Cerebellar cortex (tissue), 1 donor: Measurements from ENCODE around the gene NUP214.
"Not testable (repeated sequence)": the region's sequence is repeated elsewhere in the genome, so short reads cannot be mapped to it uniquely, and the experiment has no call there.

ENCODE experiments used
- DNase-seq: peaks from one replicate; pipeline ENCODE4 v3.0.0-alpha.2; 2015; ENCODE audit warnings: low spot score

NUP214 gene

GRCh38 chr9:131096269-131097125 lies 28.9 kb upstream of the NUP214 start, which contains the start of gene AIF1L:
Gene AIF1L, plus strand, starts transcription at chr9:131096531. Its CDS starts 99 bp downstream, at chr9:131096630.
- no peak for DNase-seq

- DNase-seq: no peak
Measured at GRCh38 chr9:131097126-131097947, 28.0 kb upstream of the NUP214 start.

GRCh38 chr9:131097948-131098278 lies 27.5 kb upstream of the NUP214 start:
- no peak for DNase-seq

- DNase-seq: no peak
Measured at GRCh38 chr9:131098391-131099101, 26.8 kb upstream of the NUP214 start.

- DNase-seq: no peak
Measured at GRCh38 chr9:131099102-131099606, 26.2 kb upstream of the NUP214 start.

GRCh38 chr9:131099845-131100244 lies 25.5 kb upstream of the NUP214 start:
- DNase-seq: not testable (repeated sequence)

GRCh38 chr9:131100445-131100844 lies 24.9 kb upstream of the NUP214 start:
- no peak for DNase-seq

- no peak for DNase-seq
Measured at GRCh38 chr9:131101207-131101964, 24.0 kb upstream of the NUP214 start.

- DNase-seq: no peak
Measured at GRCh38 chr9:131103024-131103423, 22.4 kb upstream of the NUP214 start.

- no peak for DNase-seq
Measured at GRCh38 chr9:131103535-131103934, 21.9 kb upstream of the NUP214 start.

GRCh38 chr9:131104016-131104740 lies 21.2 kb upstream of the NUP214 start:
- DNase-seq: no peak

- no peak for DNase-seq
Measured at GRCh38 chr9:131105952-131106351, 19.4 kb upstream of the NUP214 start.

GRCh38 chr9:131107760-131108159 lies 17.6 kb upstream of the NUP214 start:
- no peak for DNase-seq

GRCh38 chr9:131111186-131111853 lies 14.1 kb upstream of the NUP214 start:
- no peak for DNase-seq

- no peak for DNase-seq
Measured at GRCh38 chr9:131111854-131112311, 13.5 kb upstream of the NUP214 start.

- no peak for DNase-seq
Measured at GRCh38 chr9:131112374-131113154, 12.8 kb upstream of the NUP214 start.

- DNase-seq: no peak
Measured at GRCh38 chr9:131113655-131114054, 11.7 kb upstream of the NUP214 start.

- no peak for DNase-seq
Measured at GRCh38 chr9:131114084-131114535, 11.3 kb upstream of the NUP214 start.

GRCh38 chr9:131115360-131115742 lies 10.0 kb upstream of the NUP214 start:
- DNase-seq: not testable (repeated sequence)
